ENCODE results near the gene SCRN1. TPM values are rescaled to one million over a fixed set of nuclear protein-coding genes. Genes with fewer than 3 reads are reported as not detected.

SCRN1 gene
- total RNA-seq, 2 donors from 2014 or later: 110 to 112 TPM

GRCh38 chr7:29990931-29991330 is 1.3 kb upstream of the SCRN1 start:
- TF ChIP-seq, protein P1, sequence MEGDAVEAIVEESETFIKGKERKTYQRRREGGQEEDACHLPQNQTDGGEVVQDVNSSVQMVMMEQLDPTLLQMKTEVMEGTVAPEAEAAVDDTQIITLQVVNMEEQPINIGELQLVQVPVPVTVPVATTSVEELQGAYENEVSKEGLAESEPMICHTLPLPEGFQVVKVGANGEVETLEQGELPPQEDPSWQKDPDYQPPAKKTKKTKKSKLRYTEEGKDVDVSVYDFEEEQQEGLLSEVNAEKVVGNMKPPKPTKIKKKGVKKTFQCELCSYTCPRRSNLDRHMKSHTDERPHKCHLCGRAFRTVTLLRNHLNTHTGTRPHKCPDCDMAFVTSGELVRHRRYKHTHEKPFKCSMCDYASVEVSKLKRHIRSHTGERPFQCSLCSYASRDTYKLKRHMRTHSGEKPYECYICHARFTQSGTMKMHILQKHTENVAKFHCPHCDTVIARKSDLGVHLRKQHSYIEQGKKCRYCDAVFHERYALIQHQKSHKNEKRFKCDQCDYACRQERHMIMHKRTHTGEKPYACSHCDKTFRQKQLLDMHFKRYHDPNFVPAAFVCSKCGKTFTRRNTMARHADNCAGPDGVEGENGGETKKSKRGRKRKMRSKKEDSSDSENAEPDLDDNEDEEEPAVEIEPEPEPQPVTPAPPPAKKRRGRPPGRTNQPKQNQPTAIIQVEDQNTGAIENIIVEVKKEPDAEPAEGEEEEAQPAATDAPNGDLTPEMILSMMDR (conservative IDR thresholded peaks at IDR 0.05): no peak
- no peaks in the 10 kb centered on the region for H3K27me3 ChIP-seq (ENCODE audit: control insufficient read depth, insufficient read depth, low read length, poor library complexity, severe bottlenecking)
- DNase-seq: no peak
- H3K27ac ChIP-seq (ENCODE audit: low read depth, low read length): no peak overlapping the region
- Mint-ChIP-seq H3K9me3 (peaks cover 23% of the 10 kb centered on the region), H3K36me3 (ENCODE audit: low read depth) (peaks cover 3% of the 10 kb centered on the region), H3K4me3 (peak overlapping the region; percentile 82), H3K27me3 (ENCODE audit: insufficient read depth) (no peaks in the 10 kb centered on the region), H3K27ac (no peak overlapping the region), H3K4me1 (peaks cover 13% of the 10 kb centered on the region)
- no peaks in the 10 kb centered on the region for H3K36me3 ChIP-seq (ENCODE audit: control insufficient read depth, insufficient read depth, low read length)
- H3K9me3 ChIP-seq (ENCODE audit: control insufficient read depth, low read length): peaks cover 28% of the 10 kb centered on the region
- 92 to 94% methylated on average over 3 to 4 of the region's 4 CpGs for WGBS, 2 experiments (ENCODE audit: insufficient coverage in 1 of 2, insufficient read length in 1 of 2)
- H3K9ac ChIP-seq (ENCODE audit: extremely low read depth, low read length, poor library complexity, severe bottlenecking): no peak overlapping the region
- H3K4me3 ChIP-seq (ENCODE audit: low read length): no peak overlapping the region
- H3K4me1 ChIP-seq (ENCODE audit: control insufficient read depth, insufficient read depth, low read length): peaks cover 3% of the 10 kb centered on the region

- H3K27ac Mint-ChIP-seq: peak overlapping the region; percentile 96
- H3K4me1 Mint-ChIP-seq: peaks cover 13% of the 10 kb centered on the region
- peak; percentile 83 for DNase-seq
- 3 to 5% methylated on average over 29 to 75 of the region's 75 CpGs for WGBS, 2 experiments (ENCODE audit: insufficient coverage in 1 of 2, insufficient read length in 1 of 2)
- H3K27me3 Mint-ChIP-seq (ENCODE audit: insufficient read depth): no peaks in the 10 kb centered on the region
- H3K36me3 Mint-ChIP-seq (ENCODE audit: low read depth): peaks cover 11% of the 10 kb centered on the region
- Histone ChIP-seq H3K4me1 (ENCODE audit: control insufficient read depth, insufficient read depth, low read length) (peaks cover 3% of the 10 kb centered on the region), H3K4me3 (ENCODE audit: low read length) (peak overlapping the region; percentile 85), H3K9ac (ENCODE audit: extremely low read depth, low read length, poor library complexity, severe bottlenecking) (peak overlapping the region; percentile 88), H3K36me3 (ENCODE audit: control insufficient read depth, insufficient read depth, low read length) (peaks cover 2% of the 10 kb centered on the region), H3K27ac (ENCODE audit: low read depth, low read length) (peak overlapping the region; percentile 57), H3K27me3 (ENCODE audit: control insufficient read depth, insufficient read depth, low read length, poor library complexity, severe bottlenecking) (no peaks in the 10 kb centered on the region), H3K9me3 (ENCODE audit: control insufficient read depth, low read length) (peaks cover 12% of the 10 kb centered on the region)
- peaks cover 13% of the 10 kb centered on the region for H3K9me3 Mint-ChIP-seq
- peak overlapping the region; percentile 82 for H3K4me3 Mint-ChIP-seq
- TF ChIP-seq, protein P1 (conservative IDR thresholded peaks at IDR 0.05): no peak
Measured at GRCh38 chr7:29988424-29989256, 961 bp downstream of the SCRN1 start.

DNA sequence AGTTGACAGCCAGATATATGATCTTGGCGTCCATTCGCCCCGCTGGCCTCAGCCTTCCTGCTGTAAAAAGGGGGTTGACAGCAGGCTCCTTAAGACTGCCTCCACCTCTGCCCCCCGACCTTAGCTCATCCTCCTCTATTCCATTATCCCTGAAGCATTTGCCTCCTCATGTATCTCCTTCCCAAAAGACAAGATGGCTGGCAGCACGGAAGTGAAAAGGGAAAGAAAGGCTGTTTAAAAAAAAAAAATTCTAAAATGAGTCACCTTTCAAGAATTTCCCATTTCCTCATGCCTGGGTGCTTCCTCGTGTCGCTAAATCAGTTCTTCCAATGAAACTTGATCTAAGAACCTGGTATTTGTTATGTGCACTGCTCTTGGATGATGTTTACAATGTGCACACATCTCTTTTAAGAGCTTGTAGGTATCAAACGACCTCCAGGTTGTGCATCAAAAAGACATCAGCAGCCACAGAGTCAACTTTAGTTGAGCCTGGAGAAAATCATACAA is 1.7 kb downstream of the SCRN1 start:
- Histone ChIP-seq H3K9me3 (ENCODE audit: control insufficient read depth, low read length) (peaks cover 5% of the 10 kb centered on the region), H3K27ac (ENCODE audit: low read depth, low read length) (peak overlapping the region; percentile 42), H3K36me3 (ENCODE audit: control insufficient read depth, insufficient read depth, low read length) (peaks cover 5% of the 10 kb centered on the region), H3K4me1 (ENCODE audit: control insufficient read depth, insufficient read depth, low read length) (peaks cover 3% of the 10 kb centered on the region), H3K9ac (ENCODE audit: extremely low read depth, low read length, poor library complexity, severe bottlenecking) (peak overlapping the region; percentile 88), H3K27me3 (ENCODE audit: control insufficient read depth, insufficient read depth, low read length, poor library complexity, severe bottlenecking) (no peaks in the 10 kb centered on the region), H3K4me3 (ENCODE audit: low read length) (peak overlapping the region; percentile 85)
- peaks cover 13% of the 10 kb centered on the region for H3K4me1 Mint-ChIP-seq
- WGBS, 2 experiments (ENCODE audit: insufficient coverage in 1 of 2, insufficient read length in 1 of 2): 31 to 41% methylated on average over 5 to 8 of the region's 8 CpGs
- peak; percentile 64 for DNase-seq
- peaks cover 6% of the 10 kb centered on the region for H3K9me3 Mint-ChIP-seq
- TF ChIP-seq, protein P1 (conservative IDR thresholded peaks at IDR 0.05): no peak
- H3K27me3 Mint-ChIP-seq (ENCODE audit: insufficient read depth): no peaks in the 10 kb centered on the region
- peak overlapping the region; percentile 82 for H3K4me3 Mint-ChIP-seq
- H3K27ac Mint-ChIP-seq: peak overlapping the region; percentile 96
- peaks cover 14% of the 10 kb centered on the region for H3K36me3 Mint-ChIP-seq (ENCODE audit: low read depth)

Data from endodermal cell (in vitro differentiated cells).